Activated naive CD8-positive, alpha-beta T cell treated with anti-CD3 and anti-CD28 coated beads, Interleukin-2, amount 10 ng/mL, durations not matched to agents 7 days and 5 days (primary cell): ENCODE results near the gene MKKS. TPM values are rescaled to one million over a fixed set of nuclear protein-coding genes. Genes with fewer than 3 reads are reported as not detected.

Source experiments
- ATAC-seq: fragments of 150-1000 bp; cut with Tn5 transposase; one replicate; pipeline ENCODE4 v1.10.0; 2021; ENCODE audit warnings: low read depth, moderate library complexity
- POLR2A ChIA-PET: fragments of 350-600 bp; sonication (Branson Sonifier 250); formaldehyde crosslinking; loops from one replicate; lab custom pipeline; 2021; ENCODE audit warnings: antibody characterized with exemption; lab: Charles Lee
- DNase-seq: peaks from one replicate; pipeline ENCODE4 v3.0.0; 2021
- H3K27ac Mint-ChIP-seq: one replicate; pipeline ENCODE4 v1.8.0; 2022; ENCODE audit warnings: mild to moderate bottlenecking, mixed read lengths
- H3K27me3 Mint-ChIP-seq: one replicate; pipeline ENCODE4 v1.8.0; 2022; ENCODE audit warnings: mild to moderate bottlenecking, moderate library complexity, mixed read lengths
- H3K36me3 Mint-ChIP-seq: one replicate; pipeline ENCODE4 v1.8.0; 2021; ENCODE audit warnings: mild to moderate bottlenecking, mixed read lengths
- H3K4me1 Mint-ChIP-seq: one replicate; pipeline ENCODE4 v1.8.0; 2021; ENCODE audit warnings: mixed read lengths
- H3K4me3 Mint-ChIP-seq: one replicate; pipeline ENCODE4 v1.8.0; 2022; ENCODE audit warnings: mild to moderate bottlenecking, moderate library complexity, mixed read lengths
- H3K9me3 Mint-ChIP-seq: one replicate; pipeline ENCODE4 v1.8.0; 2021; ENCODE audit warnings: mixed read lengths
- total RNA-seq, 2 experiments: library from RNA; stranded (reverse); gene quantifications; one replicate each; pipeline ENCODE4 v1.2.3, GENCODE V29; 2021

The MKKS gene
- total RNA-seq, 2 experiments from 2014 or later = 9.6 to 10.0 TPM

DNA sequence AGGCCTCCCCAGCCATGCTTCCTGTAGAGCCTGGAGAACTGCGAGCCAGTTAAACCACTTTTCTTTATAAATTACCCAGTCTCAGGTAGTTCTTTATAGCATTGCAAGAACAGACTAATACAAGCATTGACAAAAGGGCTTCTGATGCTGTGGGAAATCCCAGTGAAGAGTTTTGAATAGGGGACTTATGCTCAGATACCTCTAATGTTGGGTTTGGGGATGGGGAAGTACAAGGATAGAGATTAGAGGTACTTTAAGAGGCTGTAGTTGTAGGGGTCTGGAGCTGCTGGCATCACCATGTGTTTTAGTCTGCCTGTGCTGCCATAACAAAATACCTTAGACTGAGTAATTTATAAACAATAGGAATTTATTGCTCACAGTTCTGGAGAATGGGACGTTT is 9.9 kb upstream of the MKKS start:
- H3K27ac Mint-ChIP-seq = no peak overlapping the region

DNA sequence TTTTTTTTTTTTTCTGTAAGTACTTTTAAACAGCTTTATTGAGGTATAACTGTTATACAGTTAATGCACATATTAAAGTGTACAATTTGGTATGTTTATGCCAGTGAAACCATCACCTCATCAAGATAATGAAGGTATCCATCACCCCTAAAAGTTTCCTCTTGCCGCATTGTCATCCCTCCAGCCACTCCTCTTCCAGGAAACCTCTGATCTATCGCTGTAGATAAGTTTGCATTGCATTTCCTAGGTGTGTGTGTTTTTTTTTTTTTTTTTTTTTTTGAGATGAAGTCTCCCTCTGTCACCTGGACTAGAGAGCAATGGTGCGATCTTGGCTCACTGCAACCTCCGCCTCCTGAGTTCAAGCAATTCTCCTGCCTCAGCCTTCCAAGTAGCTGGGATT is 4.2 kb upstream of the MKKS start:
- Mint-ChIP-seq H3K27me3 (no peaks in the 10 kb centered on the region), H3K27ac (no peak overlapping the region), H3K36me3 (no peaks in the 10 kb centered on the region), H3K9me3 (no peaks in the 10 kb centered on the region), H3K4me1 (peaks cover 21% of the 10 kb centered on the region), H3K4me3 (peak overlapping the region; percentile 39)
- ATAC-seq = no peak
- POLR2A ChIA-PET = interaction anchor here (0.7 kb wide), 1 partner anchor 248 kb away, joined by 10 read pairs; no protein-coding TSS in a partner anchor
- no peak for DNase-seq

More for the DNA sequence above, 9.9 kb upstream of the MKKS start:
- Mint-ChIP-seq H3K4me1 (peaks cover 22% of the 10 kb centered on the region), H3K9me3 (no peaks in the 10 kb centered on the region), H3K36me3 (peaks cover 6% of the 10 kb centered on the region), H3K4me3 (no peak overlapping the region), H3K27me3 (no peaks in the 10 kb centered on the region)
- DNase-seq (no peak), ATAC-seq (no peak)
- POLR2A ChIA-PET = interaction anchor here (1.0 kb wide), 1 partner anchor 10 kb away, joined by 3 read pairs; the partner anchor contains the start of gene MKKS

DNA sequence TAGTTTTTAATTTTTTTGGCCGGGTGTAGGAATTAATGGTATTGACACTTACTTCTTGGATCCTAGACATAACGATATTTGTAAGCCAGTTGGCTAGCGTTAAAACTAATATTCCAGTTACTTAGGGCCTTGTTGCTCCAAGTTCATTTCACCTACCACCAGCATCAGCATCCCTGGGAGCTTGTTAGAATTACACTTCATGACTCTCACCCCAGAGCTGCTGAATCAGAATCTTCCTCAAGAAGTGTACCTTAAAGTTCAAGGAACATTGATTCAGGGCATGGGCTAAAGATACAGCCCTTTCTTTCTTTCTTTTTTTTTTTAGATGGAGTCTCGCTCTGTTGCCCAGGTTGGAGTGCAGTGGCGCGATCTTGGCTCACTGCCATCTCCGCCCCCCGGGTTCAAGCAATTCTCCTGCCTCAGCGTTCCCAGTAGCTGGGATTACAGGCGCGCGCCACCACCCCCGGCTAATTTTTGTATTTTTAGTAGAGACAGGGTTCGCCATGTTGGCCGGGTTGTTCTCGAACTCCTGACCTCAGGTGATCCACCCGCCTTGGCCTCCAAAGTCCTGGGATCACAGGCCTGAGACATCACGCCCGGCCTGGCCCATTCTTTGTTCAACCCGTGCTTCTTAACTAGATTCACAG is 2.2 kb upstream of the MKKS start:
- Mint-ChIP-seq H3K36me3 (peaks cover under 1% of the 10 kb centered on the region), H3K9me3 (no peaks in the 10 kb centered on the region), H3K27me3 (no peaks in the 10 kb centered on the region), H3K27ac (no peak overlapping the region), H3K4me1 (peaks cover 26% of the 10 kb centered on the region), H3K4me3 (peak overlapping the region; percentile 98)
- POLR2A ChIA-PET = interaction anchor here (0.7 kb wide), 1 partner anchor 114 kb away, joined by 3 read pairs; no protein-coding TSS in a partner anchor
- DNase-seq = no peak
- ATAC-seq = no peak

DNA sequence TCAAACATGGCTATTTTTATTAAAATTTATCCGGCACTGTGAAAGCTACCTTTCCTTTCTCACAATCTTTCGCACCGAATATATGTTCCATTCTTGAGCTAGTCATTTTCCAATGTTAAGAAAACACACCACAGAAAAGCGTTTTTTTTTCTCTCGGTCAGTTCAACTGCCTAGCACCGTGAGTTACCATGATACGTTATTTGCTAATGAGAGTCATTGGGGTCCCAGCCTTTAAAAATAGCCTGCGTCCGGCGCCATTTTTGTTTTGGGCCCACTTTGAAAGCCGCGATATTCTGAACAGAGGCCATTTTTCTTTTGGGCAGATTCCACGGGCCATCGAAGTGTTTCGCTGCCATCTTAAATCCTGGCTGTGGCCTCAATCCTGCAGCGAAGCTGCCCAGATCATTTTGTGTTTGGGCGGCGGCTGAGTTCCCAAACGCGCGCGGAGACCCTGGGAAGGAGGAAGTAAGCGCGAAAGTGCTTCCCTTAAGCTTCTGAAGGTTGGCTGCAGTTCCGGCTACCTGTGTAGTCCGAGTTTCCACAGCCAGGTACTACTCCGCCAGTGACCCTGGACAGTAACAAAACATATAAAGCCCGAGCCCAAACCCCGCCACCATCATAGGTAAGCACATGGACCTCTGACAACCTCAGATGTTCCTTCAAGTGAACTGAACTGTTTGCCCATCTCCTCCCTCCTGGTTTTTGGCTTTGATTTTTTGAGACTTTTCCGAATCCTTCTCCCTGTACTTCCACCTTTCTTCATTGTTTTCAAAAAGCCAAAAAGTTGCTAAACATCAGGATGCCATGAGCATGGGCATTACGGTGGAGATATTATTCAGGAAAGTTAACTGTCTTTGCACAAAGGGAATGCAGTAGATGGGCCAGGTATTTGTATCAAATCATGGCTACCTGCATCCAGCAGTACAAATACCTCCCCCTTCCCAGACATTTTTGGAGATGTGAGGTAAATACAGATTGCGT is 1.1 kb upstream of the MKKS start, which contains the start of gene SLX4IP:
SLX4IP (plus strand) TSS at position 474 of the 981 bp plus-strand sequence. CDS start 22,900 bp downstream, outside the sequence.
- peaks cover 30% of the 10 kb centered on the region for H3K4me1 Mint-ChIP-seq
- POLR2A ChIA-PET = interaction anchor here (0.7 to 2.0 kb wide), 8 partner anchors 16 to 239 kb away, joined by 3 to 11 read pairs (median 4); partner anchors contain the start of gene JAG1
- peak within 1 kb of the TSS; percentile 94 for H3K27ac Mint-ChIP-seq
- H3K4me3 Mint-ChIP-seq = peak within 1 kb of the TSS; percentile 98
- H3K9me3 Mint-ChIP-seq = no peaks in the 10 kb centered on the region
- DNase-seq = peak; percentile 75
- peak; percentile 77 for ATAC-seq
- no peaks in the 10 kb centered on the region for H3K27me3 Mint-ChIP-seq
- peaks cover 1% of the 10 kb centered on the region for H3K36me3 Mint-ChIP-seq

DNA sequence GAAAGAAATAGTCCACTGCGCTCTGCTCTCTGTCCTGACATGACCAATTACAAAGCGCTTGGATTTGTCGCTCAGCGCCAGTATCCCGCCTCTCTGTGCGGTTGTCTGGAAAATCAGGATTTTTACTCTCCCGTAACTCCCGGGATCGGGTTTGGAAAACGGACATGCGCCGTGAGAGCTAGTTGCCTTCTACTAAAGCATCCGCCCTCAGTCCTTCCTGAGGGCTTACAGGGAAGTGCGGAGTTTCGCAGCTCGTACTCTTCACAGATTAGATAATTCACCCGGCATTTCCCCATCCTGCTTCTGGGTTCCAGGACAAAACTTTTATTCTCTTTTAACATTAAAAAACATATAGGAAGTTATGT is 427 bp upstream of the MKKS start:
- H3K4me3 Mint-ChIP-seq = peak overlapping the region; percentile 98
- H3K9me3 Mint-ChIP-seq = no peaks in the 10 kb centered on the region
- DNase-seq (peak; percentile 67), ATAC-seq (peak; percentile 38)
- H3K36me3 Mint-ChIP-seq = peaks cover 1% of the 10 kb centered on the region
- POLR2A ChIA-PET = interaction anchor here (0.7 to 2.0 kb wide), 11 partner anchors 10 to 400 kb away, joined by 3 to 11 read pairs (median 4); partner anchors contain the start of genes ANKEF1 and JAG1
- H3K27ac Mint-ChIP-seq = peak overlapping the region; percentile 94
- H3K4me1 Mint-ChIP-seq = peaks cover 32% of the 10 kb centered on the region
- H3K27me3 Mint-ChIP-seq = no peaks in the 10 kb centered on the region

DNA sequence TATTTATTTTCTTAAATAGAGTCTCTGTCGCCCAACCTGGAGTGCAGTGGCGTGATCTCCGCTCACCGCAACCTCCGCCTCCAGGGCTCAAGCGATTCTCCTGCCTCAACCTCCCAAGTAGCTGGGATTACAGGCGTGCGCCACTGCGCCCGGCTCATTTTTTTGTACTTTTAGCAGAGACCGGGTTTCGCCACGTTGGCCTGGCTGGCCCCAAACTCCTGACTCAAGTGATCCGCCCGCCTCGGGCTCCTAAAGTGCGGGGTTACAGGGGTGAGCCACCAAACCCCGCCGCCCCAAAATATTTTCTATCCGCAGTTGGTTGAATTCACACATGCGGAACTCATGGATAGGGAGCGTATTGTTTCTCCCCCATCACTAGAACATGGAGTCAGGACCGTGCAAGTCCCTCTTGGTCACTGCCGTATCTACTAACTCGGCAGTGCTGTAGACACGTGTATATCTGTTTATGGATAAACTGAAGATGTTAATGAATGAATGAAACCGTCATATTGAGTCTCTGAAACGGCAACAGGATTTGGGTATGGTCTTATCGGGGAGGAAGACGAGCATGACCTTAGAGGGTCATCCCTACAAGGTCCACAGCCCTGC is 904 bp downstream of the MKKS start:
- ATAC-seq (no peak), DNase-seq (no peak)
- H3K36me3 Mint-ChIP-seq = peaks cover 1% of the 10 kb centered on the region
- no peaks in the 10 kb centered on the region for H3K9me3 Mint-ChIP-seq
- POLR2A ChIA-PET = interaction anchor here (1.1 to 1.8 kb wide), 2 partner anchors 14 to 124 kb away, joined by 4 to 5 read pairs; no protein-coding TSS in a partner anchor
- peak overlapping the region; percentile 94 for H3K27ac Mint-ChIP-seq
- H3K27me3 Mint-ChIP-seq = no peaks in the 10 kb centered on the region
- peaks cover 36% of the 10 kb centered on the region for H3K4me1 Mint-ChIP-seq
- peak overlapping the region; percentile 98 for H3K4me3 Mint-ChIP-seq

DNA sequence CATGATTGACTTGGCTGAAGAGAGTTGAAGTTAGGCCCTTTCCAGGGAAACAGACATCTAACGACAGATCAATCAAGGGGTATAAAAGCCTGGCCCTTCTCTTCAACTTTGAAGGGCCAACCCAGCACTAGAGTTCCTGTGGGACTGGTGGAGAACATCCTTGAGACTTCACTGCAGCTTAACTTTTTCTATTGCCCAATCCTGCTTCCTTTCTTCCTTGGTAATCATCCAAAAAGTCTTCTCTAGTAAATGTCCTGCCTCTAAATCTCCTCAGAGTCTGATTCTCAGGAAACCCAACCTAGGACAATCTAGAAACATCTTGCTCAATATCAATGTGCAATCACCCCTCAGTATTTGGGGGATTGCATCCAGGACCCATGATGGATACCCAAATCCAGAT is 1.9 kb downstream of the MKKS start:
- H3K27me3 Mint-ChIP-seq = no peaks in the 10 kb centered on the region
- no peak overlapping the region for H3K4me3 Mint-ChIP-seq
- DNase-seq = no peak
- no peaks in the 10 kb centered on the region for H3K9me3 Mint-ChIP-seq
- peaks cover 34% of the 10 kb centered on the region for H3K4me1 Mint-ChIP-seq
- POLR2A ChIA-PET = no interaction called here
- no peak overlapping the region for H3K27ac Mint-ChIP-seq
- no peak for ATAC-seq
- H3K36me3 Mint-ChIP-seq = peaks cover 1% of the 10 kb centered on the region

DNA sequence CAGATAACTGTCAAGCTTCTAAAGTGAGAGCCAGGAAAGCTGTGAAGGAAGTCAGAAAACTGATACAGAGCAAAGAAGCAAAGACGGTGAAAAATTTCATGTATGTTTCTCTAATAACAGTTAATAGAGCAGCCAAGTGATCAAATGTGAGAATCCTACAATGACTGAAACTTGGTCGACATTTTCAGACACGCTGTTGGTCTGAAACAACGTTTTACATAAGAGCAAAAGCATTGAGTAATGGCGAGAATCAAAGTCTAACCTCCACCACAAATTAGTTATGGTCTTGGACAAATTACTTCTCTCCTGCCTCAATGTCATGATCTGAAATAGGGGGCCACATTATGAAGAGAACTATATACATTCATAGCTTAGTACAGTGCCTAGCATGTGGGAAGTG is 3.3 kb downstream of the MKKS start:
- no peaks in the 10 kb centered on the region for H3K27me3 Mint-ChIP-seq
- DNase-seq = no peak
- POLR2A ChIA-PET = no interaction called here
- no peak overlapping the region for H3K27ac Mint-ChIP-seq
- peaks cover 30% of the 10 kb centered on the region for H3K4me1 Mint-ChIP-seq
- H3K4me3 Mint-ChIP-seq = no peak overlapping the region
- no peaks in the 10 kb centered on the region for H3K9me3 Mint-ChIP-seq
- H3K36me3 Mint-ChIP-seq = peaks cover 1% of the 10 kb centered on the region
- no peak for ATAC-seq

DNA sequence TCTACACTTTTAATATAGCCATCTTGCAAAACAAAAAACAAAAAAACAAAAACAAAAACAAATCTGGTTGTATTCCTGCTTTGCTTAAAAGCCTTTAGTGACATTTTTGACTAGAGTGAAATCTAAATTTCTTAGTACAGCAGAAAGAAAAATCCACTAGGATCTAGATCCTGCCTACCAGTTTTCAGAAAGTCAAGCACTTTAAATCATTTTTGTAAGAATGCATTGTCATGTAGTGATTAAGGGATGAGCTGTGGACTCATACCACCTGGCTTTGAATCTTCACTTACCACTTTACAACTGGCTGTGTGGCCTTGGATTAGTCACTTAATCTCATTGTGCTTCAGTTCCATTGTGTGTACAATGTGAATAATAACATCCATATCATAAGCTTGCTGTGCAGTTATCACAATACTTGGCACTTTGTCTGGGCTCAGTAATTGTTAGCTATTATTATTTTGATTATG is 4.0 kb downstream of the MKKS start:
- Mint-ChIP-seq H3K27ac (no peak overlapping the region), H3K4me1 (peaks cover 28% of the 10 kb centered on the region), H3K27me3 (no peaks in the 10 kb centered on the region), H3K4me3 (no peak overlapping the region), H3K9me3 (no peaks in the 10 kb centered on the region), H3K36me3 (peaks cover 1% of the 10 kb centered on the region)
- DNase-seq = no peak
- no peak for ATAC-seq
- POLR2A ChIA-PET = no interaction called here

DNA sequence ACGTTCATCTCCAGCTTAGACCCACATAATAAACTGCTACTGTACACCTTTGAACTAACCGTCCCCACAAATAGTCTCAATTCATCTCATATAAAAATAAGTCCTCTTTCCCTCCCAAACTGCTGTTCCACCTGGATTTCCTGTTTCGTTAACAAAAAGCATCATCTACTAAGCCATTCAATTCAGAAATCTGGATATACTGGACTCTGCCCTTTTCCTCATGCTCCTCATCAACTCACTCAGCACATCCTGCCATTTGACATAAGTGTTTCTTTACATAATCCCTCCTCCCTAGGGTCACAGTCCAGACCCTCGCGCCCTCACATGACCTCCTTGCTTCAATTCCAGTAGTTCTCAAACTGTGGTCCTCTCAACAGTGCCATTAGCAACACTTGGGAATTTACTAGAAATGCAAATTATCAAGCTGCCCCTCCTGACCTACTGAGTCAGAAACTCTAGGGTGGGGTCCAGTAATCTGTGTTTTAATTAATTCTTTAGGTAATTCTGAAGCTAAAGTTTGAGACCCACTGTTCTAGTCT is 4.5 kb downstream of the MKKS start:
- H3K27ac Mint-ChIP-seq = no peak overlapping the region
- no peaks in the 10 kb centered on the region for H3K9me3 Mint-ChIP-seq
- no peaks in the 10 kb centered on the region for H3K27me3 Mint-ChIP-seq
- peaks cover 28% of the 10 kb centered on the region for H3K4me1 Mint-ChIP-seq
- H3K4me3 Mint-ChIP-seq = no peak overlapping the region
- POLR2A ChIA-PET = no interaction called here
- ATAC-seq = no peak
- H3K36me3 Mint-ChIP-seq = peaks cover 1% of the 10 kb centered on the region
- DNase-seq = no peak

DNA sequence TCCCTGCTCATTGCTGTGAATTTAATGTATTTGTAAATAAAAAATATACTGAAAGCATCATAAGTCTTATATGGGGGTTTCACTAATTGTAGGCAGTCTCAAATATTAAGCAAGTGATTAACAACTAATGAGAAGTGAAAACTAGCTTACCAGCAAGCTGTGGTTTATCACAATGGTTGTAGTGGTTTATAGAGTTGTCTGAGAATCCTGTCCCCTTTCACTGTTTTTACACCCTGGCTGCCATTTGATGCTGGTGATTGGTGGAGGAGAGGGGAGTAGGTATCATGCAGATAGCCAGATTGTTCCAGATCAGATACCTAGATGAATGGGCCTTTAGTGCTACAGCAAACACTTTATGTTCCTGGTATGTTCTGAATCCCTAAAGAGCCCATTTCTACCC is 6.0 kb downstream of the MKKS start:
- Mint-ChIP-seq H3K27me3 (no peaks in the 10 kb centered on the region), H3K27ac (no peak overlapping the region), H3K9me3 (no peaks in the 10 kb centered on the region), H3K4me1 (peaks cover 24% of the 10 kb centered on the region), H3K36me3 (peaks cover 4% of the 10 kb centered on the region), H3K4me3 (no peak overlapping the region)
- no peak for ATAC-seq
- DNase-seq = no peak
- POLR2A ChIA-PET = no interaction called here

DNA sequence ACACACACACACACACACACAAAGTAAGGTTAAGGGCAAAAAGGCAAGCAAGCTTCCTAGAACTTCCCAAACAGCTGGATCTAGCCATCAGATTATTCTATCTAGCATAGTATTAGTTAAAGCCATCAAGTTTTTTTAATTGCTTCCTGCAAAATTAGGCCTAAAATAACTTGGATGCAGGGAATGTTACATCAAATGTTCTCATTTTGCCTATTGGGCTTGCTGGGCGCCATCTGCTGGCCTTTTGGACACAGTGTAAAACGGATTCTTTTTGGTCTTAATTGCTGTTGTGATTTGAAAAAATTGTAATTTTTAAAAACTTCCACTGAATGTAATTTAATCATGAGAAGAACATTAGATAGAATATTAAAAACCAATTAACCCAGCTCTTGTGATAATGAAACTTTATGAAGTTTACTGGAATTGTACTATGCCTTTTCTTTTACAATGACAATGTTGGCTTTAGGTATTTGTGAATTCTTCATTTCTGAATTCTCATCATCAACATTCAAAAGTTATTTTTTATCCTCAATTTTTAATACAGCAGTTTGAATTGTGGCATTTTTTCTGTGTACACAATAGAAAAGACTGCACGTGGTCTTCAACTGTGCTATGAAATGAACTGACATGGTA is 6.8 kb downstream of the MKKS start:
- H3K36me3 Mint-ChIP-seq = peaks cover 6% of the 10 kb centered on the region
- H3K4me3 Mint-ChIP-seq = no peak overlapping the region
- no peak for ATAC-seq
- H3K4me1 Mint-ChIP-seq = peaks cover 23% of the 10 kb centered on the region
- H3K9me3 Mint-ChIP-seq = no peaks in the 10 kb centered on the region
- no peak overlapping the region for H3K27ac Mint-ChIP-seq
- POLR2A ChIA-PET = interaction anchor here (0.6 kb wide), 1 partner anchor 388 kb away, joined by 3 read pairs; no protein-coding TSS in a partner anchor
- H3K27me3 Mint-ChIP-seq = no peaks in the 10 kb centered on the region
- no peak for DNase-seq
